ENCODE data around the gene SIPA1L3. TPM values are rescaled to one million over a fixed set of nuclear protein-coding genes. Genes with fewer than 3 reads are reported as not detected.

Gene SIPA1L3
- polyA plus RNA-seq, 2 of the 4 experiments (the other 2 are of a cell fraction), result 28.9 to 50.6 TPM

- FAIRE-seq (no peak), ATAC-seq (no peak), DNase-seq (ENCODE audit: low read depth in 1 of 2, low spot score in 1 of 2) (no peak)
- 92% methylated on average over 16 of the region's 16 CpGs for WGBS (ENCODE audit: missing lambda C conversion rate)
- ChIA-PET CTCF (interaction anchor here (0.7 to 1.8 kb wide), 9 partner anchors 9 to 312 kb away, joined by 3 to 7 read pairs (median 4); no protein-coding TSS in a partner anchor), POLR2A (interaction anchor here (0.5 kb wide), 1 partner anchor 1220 kb away, joined by 6 read pairs; no protein-coding TSS in a partner anchor)
- no peaks in the 10 kb centered on the region for H3K9me3 ChIP-seq
- H3K27ac ChIP-seq, result no peak overlapping the region
- no peak overlapping the region for H3K4me2 ChIP-seq
- no peak for TF ChIP-seq RFX5 (IDR thresholded peaks at IDR 0.05)
- H3K4me1 ChIP-seq, result peaks cover 37% of the 10 kb centered on the region
- no peak overlapping the region for H3K4me3 ChIP-seq
Measured at GRCh38 chr19:38206928-38207327, 299.9 kb downstream of the SIPA1L3 start.

- H3K4me3 ChIP-seq, result no peak overlapping the region
- no peak overlapping the region for H3K4me2 ChIP-seq
- H3K9me3 ChIP-seq, result no peaks in the 10 kb centered on the region
- H3K27ac ChIP-seq, result no peak overlapping the region
- no peak for TF ChIP-seq NFE2L2 (conservative IDR thresholded peaks at IDR 0.05; ENCODE audit: low read length)
- no peak for TF ChIP-seq PHF8 (IDR thresholded peaks at IDR 0.05; ENCODE audit: borderline replicate concordance, low read depth)
- TF ChIP-seq EHF (CRISPR knock-in tag; IDR thresholded peaks at IDR 0.05), result no peak
- TF ChIP-seq ZNF302 (CRISPR knock-in tag; IDR thresholded peaks at IDR 0.05), result no peak
- TF ChIP-seq FOSB (CRISPR knock-in tag; IDR thresholded peaks at IDR 0.05), result no peak
- no peak for TF ChIP-seq HEYL (CRISPR knock-in tag; IDR thresholded peaks at IDR 0.05)
- no peak for TF ChIP-seq HES2 (IDR thresholded peaks at IDR 0.05)
- ChIA-PET POLR2A (no interaction called here), CTCF (interaction anchor here (1.8 kb wide), 1 partner anchor 74 kb away, joined by 6 read pairs; no protein-coding TSS in a partner anchor)
- no peak for FAIRE-seq
- H3K4me1 ChIP-seq, result peaks cover 39% of the 10 kb centered on the region
- no peak for ATAC-seq
- DNase-seq (ENCODE audit: low read depth in 1 of 2, low spot score in 1 of 2), result no peak
- 79% methylated on average over 12 of the region's 12 CpGs for WGBS (ENCODE audit: missing lambda C conversion rate)
Measured at GRCh38 chr19:38207543-38207942, 300.5 kb downstream of the SIPA1L3 start.

DNA sequence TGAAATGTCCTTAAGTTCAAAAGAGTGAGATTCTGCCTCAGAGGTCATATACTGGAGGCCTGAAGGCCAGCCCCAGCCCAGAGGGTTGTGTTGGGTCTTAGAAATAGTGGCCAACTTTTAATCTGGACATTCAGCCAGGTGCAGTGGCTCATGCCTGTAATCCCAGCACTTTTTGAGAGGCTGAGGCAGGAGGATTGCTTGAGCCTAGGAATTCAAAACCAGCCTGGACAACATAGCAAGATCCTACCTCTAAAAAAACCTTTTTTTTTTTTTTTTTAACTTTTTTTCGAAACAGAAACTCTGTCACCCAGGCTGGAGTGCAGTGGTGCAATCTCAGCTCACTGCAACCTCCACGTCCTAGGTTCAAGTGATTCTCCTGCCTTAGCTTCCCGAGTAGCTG is 301.6 kb downstream of the SIPA1L3 start:
- ChIA-PET POLR2A (no interaction called here), CTCF (interaction anchor here (0.6 to 0.7 kb wide), 2 partner anchors 31 to 163 kb away, joined by 3 read pairs; no protein-coding TSS in a partner anchor)
- DNase-seq (ENCODE audit: low read depth in 1 of 2, low spot score in 1 of 2), result no peak
- Histone ChIP-seq H3K4me1 (peaks cover 40% of the 10 kb centered on the region), H3K27ac (no peak overlapping the region), H3K9me3 (no peaks in the 10 kb centered on the region), H3K4me3 (no peak overlapping the region), H3K4me2 (no peak overlapping the region)
- TF ChIP-seq MAZ (IDR thresholded peaks at IDR 0.05; ENCODE audit: borderline replicate concordance, low read depth, low read length) (no peak), MAFK (IDR thresholded peaks at IDR 0.05; ENCODE audit: partially characterized antibody) (no peak), ESRRA (IDR thresholded peaks at IDR 0.05; ENCODE audit: borderline replicate concordance, low read length) (no peak), HOXB13 (CRISPR knock-in tag; IDR thresholded peaks at IDR 0.05; ENCODE audit: low read depth) (no peak), RAD21 (conservative IDR thresholded peaks at IDR 0.05 in 1 of 2, IDR thresholded peaks at IDR 0.05 in 1 of 2) (no peak), POLR2AphosphoS2 (conservative IDR thresholded peaks at IDR 0.05; ENCODE audit: low read length) (no peak)
- 81% methylated on average over 3 of the region's 3 CpGs for WGBS (ENCODE audit: missing lambda C conversion rate)
- no peak for FAIRE-seq
- ATAC-seq, result no peak

GRCh38 chr19:38209152-38209551 is 302.1 kb downstream of the SIPA1L3 start:
- TF ChIP-seq E2F6 (IDR thresholded peaks at IDR 0.05; ENCODE audit: borderline replicate concordance, low read depth) (no peak), JUNB (IDR thresholded peaks at IDR 0.05) (no peak), EP300 (IDR thresholded peaks at IDR 0.05) (no peak), POLR2A (IDR thresholded peaks at IDR 0.05; ENCODE audit: low read length) (no peak), RCOR1 (IDR thresholded peaks at IDR 0.05; ENCODE audit: low read depth, low read length) (no peak), CHD2 (IDR thresholded peaks at IDR 0.05; ENCODE audit: low read length, partially characterized antibody) (no peak), CBX2 (IDR thresholded peaks at IDR 0.05; ENCODE audit: borderline replicate concordance, low read depth) (no peak), CHD4 (IDR thresholded peaks at IDR 0.05; ENCODE audit: borderline replicate concordance) (no peak), ZFP36 (IDR thresholded peaks at IDR 0.05; ENCODE audit: borderline replicate concordance, partially characterized antibody) (no peak), ZC3H11A (IDR thresholded peaks at IDR 0.05) (no peak), NFE2L2 (conservative IDR thresholded peaks at IDR 0.05; ENCODE audit: low read length) (no peak), EHF (CRISPR knock-in tag; IDR thresholded peaks at IDR 0.05) (no peak)
- TF ChIP-seq, protein P1, sequence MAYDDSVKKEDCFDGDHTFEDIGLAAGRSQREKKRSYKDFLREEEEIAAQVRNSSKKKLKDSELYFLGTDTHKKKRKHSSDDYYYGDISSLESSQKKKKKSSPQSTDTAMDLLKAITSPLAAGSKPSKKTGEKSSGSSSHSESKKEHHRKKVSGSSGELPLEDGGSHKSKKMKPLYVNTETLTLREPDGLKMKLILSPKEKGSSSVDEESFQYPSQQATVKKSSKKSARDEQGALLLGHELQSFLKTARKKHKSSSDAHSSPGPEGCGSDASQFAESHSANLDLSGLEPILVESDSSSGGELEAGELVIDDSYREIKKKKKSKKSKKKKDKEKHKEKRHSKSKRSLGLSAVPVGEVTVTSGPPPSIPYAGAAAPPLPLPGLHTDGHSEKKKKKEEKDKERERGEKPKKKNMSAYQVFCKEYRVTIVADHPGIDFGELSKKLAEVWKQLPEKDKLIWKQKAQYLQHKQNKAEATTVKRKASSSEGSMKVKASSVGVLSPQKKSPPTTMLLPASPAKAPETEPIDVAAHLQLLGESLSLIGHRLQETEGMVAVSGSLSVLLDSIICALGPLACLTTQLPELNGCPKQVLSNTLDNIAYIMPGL (CRISPR knock-in tag; IDR thresholded peaks at IDR 0.05; ENCODE audit: borderline replicate concordance), result no peak
- ChIA-PET POLR2A (no interaction called here), CTCF (interaction anchor here (0.7 to 1.6 kb wide), 4 partner anchors 12 to 307 kb away, joined by 3 to 8 read pairs (median 4); no protein-coding TSS in a partner anchor)
- FAIRE-seq, result no peak
- Histone ChIP-seq H3K27ac (peak overlapping the region in 1 of 2 experiments; percentile 2; a peak in 1 of 6 replicates), H3K4me2 (no peak overlapping the region), H3K4me3 (no peak overlapping the region), H3K4me1 (peaks cover 34% of the 10 kb centered on the region), H3K9me3 (no peaks in the 10 kb centered on the region)
- no peak for DNase-seq (ENCODE audit: low read depth in 1 of 2, low spot score in 1 of 2)
- 62% methylated on average over 5 of the region's 5 CpGs for WGBS (ENCODE audit: missing lambda C conversion rate)
- ATAC-seq, result no peak
